NCI-H1436 treated with DMSO at 0.1 percent for 48 hours (cell line): Measurements from ENCODE around the gene ARHGAP40.
"Not testable (repeated sequence)": the region's sequence is repeated elsewhere in the genome, so short reads cannot be mapped to it uniquely, and the experiment has no call there.

Experiments
- DNase-seq: peaks from one replicate; lab custom pipeline; 2025; lab: John Stamatoyannopoulos, UW

ARHGAP40 gene

DNA sequence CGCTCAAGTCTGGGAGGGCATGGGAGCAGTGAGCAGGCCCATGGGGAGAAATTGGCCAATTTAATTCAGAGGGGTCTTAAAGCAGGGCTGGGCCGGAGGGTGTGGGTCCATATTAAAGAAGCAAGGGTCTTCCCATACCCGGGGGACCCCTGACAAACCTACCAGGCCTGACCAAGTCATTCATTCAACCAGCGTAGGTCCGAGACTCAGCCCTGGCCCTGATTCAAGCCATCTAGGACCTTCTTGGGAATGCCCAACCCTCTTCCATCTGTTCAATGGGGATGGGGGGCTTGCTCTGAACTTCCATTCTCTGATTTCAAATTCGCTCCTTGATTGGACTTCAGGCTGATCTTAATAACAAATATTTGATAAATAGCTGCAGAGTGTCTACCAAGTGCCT lies 13.3 kb upstream of the ARHGAP40 start:
- no peak for DNase-seq

DNA sequence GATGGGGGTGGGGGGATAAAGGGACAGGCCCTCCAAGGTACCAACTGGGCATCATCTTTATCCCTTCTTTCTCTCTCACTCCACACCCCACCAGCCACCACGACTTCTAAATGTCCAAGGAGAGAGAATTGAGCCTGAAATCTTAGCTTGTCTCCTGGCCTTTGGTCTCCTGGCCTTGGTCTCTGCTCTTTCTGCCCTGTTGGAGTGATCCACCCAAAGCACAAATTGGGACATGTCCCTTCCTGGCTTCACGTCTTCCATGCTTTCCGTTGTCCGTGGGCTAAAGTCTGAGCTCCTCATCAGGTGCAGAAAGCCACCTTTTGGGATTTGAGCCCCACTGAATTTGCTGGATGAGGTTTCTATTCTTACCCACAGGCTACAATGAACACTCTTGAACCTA lies 12.3 kb upstream of the ARHGAP40 start:
- DNase-seq = no peak

DNA sequence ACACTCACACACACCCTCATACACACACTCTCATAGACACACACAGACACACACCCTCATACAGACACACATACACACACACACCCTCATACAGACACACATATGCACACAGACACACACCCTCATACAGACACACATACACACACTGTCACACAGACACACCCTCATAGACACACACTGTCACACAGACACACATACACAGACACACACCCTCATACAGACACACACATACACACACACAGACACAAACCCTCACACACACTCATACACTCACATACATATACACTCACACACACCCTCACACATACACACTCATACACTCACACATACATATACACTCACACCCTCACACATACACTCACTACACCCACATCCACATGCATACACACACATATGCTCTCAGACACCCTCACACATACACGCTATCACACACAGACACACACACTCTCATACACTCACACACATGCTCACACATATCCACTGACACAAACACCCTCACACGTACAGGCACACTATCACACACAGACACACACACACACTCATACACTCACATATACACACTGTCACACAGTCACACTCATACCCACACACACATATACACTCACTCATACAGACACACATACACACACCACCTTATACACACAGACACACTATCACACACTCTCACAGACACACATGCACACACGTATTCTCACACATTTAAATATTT lies 11.5 kb upstream of the ARHGAP40 start:
- DNase-seq = no peak

DNA sequence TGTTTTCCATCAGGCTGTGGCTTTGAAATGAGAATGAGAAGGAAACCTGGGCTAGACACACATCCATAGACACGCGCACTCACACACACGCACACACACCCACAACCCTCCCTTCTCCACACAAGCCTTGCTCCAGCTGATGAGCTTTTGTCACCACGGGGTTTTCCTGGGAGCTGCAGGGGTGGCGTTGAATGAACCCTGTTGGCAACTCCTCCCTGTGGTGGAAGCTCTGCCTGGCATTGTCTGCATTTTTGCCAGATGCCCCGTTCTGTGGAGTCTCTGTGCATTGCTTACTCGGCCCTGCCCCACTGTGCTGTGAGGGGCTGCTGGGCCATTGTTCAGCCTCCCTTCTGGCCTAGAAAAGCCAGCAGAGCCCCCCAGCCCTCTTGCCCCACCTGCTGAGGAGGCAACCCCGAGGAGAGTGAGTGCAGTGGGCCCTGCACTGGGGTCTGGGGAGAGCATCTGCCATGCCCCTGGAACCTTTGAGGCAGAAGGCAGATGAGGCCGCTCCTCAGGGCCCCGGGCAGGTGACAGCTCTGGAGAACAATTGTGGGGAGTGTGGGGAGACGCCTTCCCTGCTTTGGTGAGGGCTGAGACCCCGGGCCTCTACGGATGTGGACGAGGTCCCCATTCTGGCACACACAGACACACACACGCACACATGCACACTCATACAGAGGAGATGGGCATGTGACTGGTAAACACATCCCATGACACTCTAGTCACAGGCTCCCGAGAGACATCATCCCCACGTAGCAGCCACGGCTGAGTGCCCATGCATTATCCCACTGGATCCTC lies 10.7 kb upstream of the ARHGAP40 start:
- DNase-seq = no peak

DNA sequence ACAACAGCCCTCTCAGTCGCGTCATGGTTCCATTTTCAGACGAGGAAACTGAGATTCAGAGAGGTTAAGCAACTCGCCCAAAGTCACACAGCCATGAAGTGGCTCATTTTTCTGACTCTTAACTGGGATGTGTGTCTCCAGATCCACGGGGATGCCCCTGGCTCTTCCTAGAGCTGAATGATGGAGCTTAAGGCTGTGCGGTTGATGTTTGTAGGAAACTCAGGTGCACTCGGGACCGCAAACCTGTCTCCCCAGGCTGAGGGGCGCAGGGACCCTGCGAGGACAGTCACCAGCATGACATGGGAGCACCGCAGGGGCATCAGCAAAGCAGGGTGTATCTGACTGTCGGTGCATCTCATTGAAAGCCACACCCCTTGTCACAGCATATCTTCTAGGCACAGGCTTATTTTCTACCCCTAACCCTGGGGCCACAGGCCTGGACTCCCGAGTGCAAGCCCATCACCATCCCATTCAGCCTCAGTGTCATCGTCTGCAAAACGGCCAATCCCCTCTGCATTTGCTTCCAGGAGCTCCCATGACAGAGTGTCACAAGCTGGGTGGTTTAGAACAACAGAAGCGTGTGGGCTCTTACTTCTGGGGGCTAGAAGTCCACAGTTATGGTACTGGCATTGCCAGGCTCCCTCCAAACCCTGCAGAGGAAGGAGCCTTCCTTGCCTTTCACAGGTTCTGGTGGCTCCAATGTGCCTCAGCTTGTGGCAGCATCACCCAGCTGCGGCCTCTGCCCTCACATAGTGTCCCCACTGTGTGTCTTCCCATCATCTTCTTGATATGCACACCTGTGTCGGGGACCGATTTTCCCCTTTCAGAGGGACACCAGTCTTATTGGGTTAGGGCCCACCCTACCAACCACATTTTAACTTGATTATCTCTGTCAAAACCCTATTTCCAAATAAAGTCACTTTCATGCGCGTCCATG lies 9.9 kb upstream of the ARHGAP40 start:
- DNase-seq = no peak

DNA sequence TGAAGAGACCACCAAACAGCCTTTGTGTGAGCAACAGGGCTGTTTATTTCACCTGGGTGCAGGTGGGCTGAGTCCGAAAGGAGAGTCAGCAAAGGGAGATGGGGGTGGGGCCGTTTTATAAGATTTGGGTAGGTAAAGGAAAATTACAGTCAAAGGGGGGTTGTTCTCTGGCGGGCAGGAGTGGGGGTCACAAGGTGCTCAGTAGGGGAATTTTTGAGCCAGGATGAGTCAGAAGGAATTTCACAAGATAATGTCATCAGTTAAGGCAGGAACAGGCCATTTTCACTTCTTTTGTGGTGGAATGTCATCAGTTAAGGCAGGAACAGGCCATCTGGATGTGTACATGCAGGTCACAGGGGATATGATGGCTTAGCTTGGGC lies 9.2 kb upstream of the ARHGAP40 start:
- not testable (repeated sequence) for DNase-seq

DNA sequence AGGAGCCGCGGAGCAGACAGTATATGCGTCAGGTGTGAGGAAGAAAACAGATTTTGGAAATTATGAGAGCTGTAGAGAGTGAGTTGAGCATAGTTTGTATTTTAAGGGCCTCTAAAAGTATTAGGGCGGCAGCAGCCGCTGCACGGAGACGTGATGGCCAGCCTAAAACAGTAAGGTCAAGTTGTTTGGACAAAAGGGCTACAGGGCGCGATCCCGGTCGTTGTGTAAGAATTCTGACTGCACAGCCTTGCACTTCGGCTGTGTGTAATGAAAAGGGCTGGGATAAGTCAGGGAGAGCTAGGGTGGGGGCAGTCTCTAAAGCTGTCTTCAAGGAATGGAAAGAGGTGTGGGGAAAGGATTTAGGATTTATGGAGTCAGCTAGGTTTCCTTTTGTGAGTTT lies 7.3 kb upstream of the ARHGAP40 start:
- DNase-seq = not testable (repeated sequence)

DNA sequence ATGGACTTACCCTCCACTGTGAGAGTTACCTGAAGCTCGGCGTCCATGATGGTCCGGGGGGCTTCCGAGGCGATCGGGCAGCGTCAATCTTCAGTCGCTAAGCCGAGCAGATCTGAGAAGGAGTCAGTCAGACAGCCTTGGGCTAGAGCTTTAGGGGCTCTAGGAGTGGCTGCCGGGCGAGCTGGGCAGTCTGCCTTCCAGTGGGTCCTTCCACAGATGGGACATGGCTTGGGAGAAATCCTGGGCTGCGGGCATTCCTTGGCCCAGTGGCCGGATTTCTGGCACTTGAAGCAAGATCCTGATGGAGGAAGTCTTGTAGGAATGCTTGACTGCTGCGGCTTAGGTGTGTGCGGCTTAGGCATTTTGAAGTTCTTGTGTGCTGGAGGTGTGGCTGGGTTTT lies 5.7 kb upstream of the ARHGAP40 start:
- DNase-seq = not testable (repeated sequence)

DNA sequence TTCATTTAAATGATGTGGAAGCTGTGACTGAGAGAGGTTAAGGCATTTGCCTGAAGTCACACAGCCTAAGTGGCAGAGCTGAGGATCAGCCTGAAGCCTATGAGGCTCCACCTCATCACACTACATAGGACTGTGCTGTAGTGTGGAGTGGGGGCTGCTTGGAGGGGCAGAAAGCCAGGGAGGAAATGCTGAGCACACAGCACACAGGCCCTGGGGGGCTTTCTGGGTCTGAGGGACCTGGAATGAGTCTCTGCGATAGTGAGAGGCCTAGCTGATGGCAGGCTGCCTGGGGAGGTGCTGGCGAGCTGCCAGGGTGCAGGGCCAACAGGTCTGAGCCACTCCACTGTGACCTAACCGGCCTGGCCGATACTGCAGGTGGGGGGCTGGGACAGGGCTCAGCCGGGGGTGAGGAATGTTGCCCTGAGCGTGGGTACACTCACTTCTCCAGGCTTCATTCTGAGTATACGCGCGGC lies 2.2 kb upstream of the ARHGAP40 start:
- DNase-seq = no peak

DNA sequence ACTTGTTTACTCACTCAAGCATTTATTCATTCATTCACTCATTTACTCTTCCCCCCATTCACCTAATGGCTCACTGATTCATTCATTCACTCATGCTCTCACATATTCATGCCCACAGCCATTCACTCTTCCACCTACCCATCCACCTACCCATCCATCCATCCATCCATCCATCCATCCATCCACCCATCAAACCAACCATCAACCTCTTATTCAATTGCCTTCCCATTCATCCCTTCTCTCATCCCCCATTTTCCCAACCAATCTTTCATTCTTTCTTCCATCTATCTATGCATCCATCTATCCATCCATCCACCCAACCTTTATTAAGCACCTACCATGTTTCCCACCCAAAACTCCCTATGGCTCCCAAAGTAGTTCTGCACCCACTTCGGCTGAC lies 1.6 kb upstream of the ARHGAP40 start:
- DNase-seq = no peak

DNA sequence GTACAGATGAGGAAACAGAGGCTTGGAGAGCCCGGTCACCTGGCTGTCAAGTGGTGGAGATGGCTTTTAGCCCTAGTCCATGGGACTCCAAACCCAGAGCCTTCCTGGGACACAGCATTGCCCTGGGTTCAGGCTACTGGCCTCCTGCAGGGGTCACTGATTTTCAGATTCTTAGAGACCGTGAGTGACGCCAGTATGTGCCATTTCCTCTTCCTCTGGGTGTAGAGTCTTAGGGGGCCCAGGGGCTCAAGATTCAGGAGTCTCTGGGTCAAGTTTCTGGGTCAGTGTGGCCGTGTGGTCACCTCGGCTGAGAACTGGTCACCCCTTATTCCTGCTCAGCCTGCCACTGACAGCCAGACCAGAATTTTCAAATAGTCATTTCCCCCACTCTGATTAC lies 574 bp downstream of the ARHGAP40 start:
- no peak for DNase-seq

DNA sequence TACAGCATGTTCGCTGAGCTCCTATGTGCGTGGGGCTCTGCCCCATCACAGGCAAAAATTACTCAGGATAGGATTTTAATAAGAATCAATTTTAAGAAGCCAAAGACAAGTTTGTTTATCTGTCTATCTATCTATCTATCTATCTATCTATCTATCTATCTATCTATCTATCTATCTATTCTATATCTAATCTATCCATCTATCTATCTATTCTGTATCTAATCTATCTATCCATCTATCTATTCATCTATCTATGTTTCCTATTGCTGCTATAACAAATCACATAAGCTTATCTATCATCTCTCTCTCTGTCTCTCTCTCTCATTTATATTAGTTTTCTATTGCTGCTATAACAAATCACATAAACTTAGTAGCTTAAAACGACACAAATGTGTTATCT lies 1.7 kb downstream of the ARHGAP40 start:
- no peak for DNase-seq

DNA sequence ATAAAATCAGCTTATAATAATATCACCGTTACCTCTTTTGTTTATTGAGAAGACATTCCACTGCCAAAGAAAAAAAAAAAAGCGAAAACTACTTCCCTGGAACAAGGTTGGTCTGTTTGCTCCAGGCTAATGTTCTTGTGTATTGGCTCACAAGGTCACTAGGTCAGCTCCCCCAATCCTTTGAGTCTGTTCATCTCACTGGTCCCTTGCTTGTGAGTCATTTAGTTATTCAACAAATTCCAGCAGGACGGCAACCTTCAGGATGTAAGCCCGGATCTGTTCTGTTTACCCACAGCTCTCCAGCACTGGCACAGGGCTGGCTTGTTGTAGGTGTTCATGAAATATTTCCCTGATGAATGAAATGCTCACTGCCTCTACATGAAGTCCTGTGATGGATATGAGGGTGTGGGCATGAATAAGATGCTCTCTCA lies 3.3 kb downstream of the ARHGAP40 start:
- no peak for DNase-seq

DNA sequence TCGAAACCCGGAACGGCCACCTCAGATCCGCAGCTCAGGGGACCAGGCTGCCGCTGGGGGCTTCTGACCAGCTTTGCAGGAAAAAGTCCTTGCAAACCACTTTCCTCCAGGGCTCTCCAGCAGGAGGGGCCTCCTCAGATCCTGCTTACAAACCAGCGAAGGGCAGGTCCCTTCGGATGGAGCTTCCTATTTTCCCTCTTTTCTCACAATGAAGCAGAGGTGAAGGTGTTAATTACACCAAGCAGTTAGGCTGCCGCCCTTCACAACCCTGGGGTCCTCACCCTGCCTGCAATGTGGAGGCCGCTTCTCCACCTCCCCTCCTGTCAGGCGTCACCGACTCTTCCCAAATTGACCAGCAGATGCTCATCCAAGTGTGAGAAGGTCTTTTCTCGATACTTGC lies 5.7 kb downstream of the ARHGAP40 start:
- no peak for DNase-seq

DNA sequence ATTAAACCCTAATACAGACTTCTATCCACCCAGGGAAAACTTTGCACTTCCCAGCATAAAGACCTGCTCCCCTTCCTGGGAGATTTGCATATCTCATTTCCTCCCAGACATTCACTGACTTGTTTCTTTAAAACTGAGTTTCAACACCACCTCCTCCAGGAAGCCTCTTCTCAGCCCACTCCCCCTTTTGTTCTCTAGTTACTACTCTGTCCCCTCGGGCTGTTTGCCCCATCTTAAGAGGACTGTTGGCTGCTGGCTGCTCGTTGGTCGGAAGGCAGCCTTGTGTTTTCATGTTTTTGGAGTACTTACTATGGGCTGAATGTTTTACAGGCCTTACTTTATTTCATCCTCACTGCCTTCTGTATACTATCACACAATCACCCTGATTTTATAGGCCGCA lies 6.6 kb downstream of the ARHGAP40 start:
- DNase-seq = no peak

DNA sequence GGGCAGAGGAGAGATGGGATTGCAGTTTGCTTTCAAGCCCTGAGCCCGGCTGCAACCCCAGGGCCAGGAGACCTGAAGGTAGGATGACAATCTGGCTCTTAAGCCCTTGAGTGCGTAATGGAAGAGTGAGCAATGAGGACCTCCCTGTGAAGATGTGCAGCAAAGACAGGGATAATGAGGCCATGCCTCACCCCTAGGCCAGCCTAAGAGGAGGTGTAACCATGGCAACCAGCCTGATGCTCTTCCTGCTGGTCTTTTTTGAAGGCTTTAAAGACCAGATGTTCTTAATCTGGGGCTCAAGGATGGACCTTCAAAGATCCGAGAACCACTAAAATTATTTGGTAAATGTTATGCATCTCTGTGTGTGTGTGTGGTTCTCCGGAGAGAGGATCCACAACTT lies 8.2 kb downstream of the ARHGAP40 start:
- no peak for DNase-seq

DNA sequence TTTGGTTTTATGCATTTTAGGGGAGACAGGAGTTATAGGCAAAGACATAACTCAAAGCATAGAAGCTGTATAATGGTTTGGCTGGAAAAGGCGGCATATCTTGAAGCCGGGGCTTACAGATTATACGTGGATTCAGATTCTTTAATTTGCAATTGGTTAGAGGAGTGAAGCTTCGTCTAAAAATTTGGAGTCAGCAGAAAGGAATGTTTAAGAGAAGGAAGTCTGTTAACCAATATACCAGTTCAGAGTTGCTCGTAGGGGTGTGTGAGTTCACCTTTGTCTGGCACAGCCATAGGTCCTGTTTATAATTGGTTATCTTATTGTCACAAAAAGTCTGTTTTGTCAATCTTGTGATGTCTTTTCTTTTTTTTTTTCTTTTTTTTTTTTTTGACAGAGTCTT lies 8.9 kb downstream of the ARHGAP40 start:
- no peak for DNase-seq

DNA sequence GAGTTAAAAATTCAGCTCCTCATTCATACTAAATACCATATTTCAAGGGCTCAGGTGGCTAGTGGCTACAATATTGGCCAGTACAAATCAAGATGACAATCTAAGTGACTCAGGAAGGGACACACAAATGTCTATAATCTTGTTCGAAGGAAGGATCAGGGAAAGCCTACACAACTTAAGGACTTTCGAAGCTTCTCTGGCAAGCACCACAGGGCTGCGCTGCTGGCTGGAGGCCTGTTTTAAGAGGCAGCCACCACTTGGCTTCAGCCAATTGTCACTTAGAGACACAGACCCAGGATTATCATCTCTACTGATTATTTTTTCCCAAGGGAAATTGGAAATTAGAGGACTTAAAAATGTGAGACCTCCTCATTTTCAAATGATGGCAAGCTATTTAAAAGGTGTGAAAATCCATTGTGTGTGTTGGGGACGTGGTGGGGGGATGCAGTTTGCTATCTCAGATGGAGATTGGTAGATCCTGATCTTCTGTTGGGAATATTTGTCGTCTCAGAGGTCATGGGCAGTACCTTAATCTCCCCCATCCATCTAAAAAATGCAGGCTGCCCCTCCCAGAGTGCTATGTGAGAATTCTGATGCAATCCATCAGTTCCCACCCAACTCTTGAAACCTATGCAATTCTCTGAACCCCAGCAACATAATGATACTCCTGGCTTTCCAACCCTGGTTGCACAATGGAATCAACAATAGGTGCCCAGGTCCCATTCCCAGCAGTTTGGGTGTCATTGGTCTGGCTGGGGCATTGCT lies 11.3 kb downstream of the ARHGAP40 start:
- DNase-seq = no peak

DNA sequence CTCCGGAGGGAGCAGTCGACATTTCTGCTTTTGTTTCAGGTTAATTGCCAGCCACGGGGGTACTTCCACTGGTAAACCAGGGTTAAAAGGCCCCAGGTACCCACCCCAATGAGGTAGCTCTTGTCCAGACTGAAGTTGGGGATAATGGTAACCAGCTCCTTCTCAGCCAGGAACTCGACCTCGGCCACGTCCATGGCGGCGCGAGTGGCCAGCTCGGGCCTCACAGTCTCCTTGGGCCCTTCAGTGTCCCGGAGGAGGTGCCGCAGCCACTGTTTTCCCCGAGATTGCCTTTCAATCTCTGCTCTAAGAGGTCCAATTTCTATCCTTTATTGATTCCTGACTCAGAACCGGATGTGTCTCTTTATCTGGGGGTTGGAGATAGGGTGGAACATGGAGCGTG lies 13.7 kb downstream of the ARHGAP40 start:
- DNase-seq = no peak

DNA sequence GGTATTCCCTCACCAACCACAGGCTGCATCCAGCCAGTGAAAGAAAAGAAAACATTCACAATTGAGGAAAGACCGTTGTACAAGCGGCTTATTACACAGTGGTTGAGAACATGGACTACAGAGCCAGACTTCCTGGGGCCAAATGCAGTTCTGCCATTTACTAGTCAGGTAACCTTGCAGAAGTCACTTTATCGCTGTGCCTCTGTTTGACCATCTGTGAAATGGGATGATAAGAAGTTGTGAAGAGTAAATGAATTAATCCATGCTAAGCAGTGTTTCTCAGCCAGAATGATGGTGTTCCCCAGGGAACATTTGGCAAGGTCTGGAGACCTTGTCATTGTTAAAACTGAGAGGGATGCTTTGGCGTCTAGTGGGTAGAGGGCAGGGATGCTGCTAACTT lies 14.8 kb downstream of the ARHGAP40 start:
- no peak for DNase-seq

DNA sequence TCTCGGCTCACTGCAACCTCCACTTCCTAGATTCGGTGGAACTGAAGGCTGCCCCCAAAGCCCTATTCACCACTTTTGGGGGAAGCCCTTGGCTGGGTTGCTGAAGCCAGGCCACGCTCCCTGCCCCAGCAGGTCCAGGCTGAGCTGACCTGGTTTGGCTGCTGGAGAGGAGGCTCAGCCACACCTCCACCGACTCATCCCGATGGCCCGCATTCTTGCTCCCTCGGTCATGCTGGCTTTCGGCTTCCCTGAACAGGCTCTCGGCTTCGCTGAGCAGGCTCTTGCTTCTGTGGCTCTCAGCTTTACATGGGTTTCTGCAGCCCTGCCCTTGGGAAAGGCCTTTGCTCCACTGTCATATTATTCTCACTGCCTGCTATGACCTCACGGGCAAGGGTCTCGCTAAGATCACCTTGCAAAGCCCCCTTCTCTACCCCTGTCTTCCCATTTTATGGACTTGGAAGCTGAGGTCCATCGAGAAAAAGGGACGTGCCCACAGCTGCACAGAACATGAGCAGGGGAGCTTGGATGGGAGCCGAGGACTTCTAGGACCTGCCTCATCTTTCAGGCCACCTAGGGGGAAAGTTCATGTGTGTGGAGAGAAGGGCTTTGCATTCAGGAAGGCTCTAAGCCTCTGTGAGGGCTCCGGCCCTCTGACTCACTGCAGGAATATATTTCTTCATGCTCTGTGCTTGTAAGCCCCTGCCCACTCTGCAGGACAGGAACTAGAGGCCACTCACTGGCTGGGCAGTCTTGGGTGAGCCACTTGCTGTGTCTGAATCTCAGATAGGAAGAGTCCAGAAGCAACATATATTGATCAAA lies 15.6 kb downstream of the ARHGAP40 start:
- DNase-seq = no peak
